ENCODE results near the gene TOR3A. TPM values are rescaled to one million over a fixed set of nuclear protein-coding genes. Genes with fewer than 3 reads are reported as not detected.

TOR3A gene
- total and polyA plus RNA-seq, 2 of the 8 experiments (the other 6 are each of a cell fraction or from before 2014, with no cell fraction given), result 15.3 to 21.4 TPM

DNA sequence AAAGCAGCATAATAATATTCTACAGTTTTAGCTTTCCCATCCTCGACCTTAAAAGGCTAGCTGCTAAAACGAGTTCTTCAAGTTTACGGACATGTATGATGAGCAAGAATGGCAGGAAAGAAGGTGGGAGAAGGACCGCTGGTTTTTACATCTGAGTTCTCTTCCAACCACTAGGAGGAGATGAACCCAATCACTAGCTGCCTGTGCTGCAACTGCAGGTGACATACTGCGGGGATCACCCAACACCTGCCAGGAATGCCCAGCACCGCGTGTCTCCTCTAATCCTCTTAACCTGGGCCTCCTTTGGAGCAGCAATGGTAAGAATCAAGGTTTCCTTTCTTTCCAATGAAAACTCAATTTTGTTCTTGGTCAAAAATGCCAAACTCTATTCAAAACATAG is 23.5 kb downstream of the TOR3A start:
- no peak overlapping the region for H2BK12ac ChIP-seq (ENCODE audit: low read depth, low read length)
- H2BK5ac ChIP-seq (ENCODE audit: low read depth, low read length), result no peak overlapping the region
- no peaks in the 10 kb centered on the region for H3K79me2 ChIP-seq (ENCODE audit: control insufficient read depth in 1 of 2, insufficient read depth in 2 of 2, low read length in 2 of 2)
- H2BK15ac ChIP-seq (ENCODE audit: low read length), result no peak overlapping the region
- H3K18ac ChIP-seq (ENCODE audit: extremely low read depth, low read length), result no peak overlapping the region
- H3K14ac ChIP-seq (ENCODE audit: insufficient read length), result no peak overlapping the region
- H3K4me2 ChIP-seq (ENCODE audit: insufficient read depth in 1 of 2, low read depth in 2 of 2, low read length in 2 of 2), result no peak overlapping the region
- peak in 1 of 2 experiments; percentile 50 for DNase-seq (ENCODE audit: low read depth in 1 of 2, low spot score in 2 of 2)
- FAIRE-seq, result peak; percentile 91
- no peak overlapping the region for H4K91ac ChIP-seq (replicated peaks; ENCODE audit: insufficient read length, low read length)
- no peaks in the 10 kb centered on the region; the same call in 1 of the 2 replicates for H3K23me2 ChIP-seq (ENCODE audit: low read depth, low read length)
- H4K20me1 ChIP-seq (replicated peaks in 1 of 2; ENCODE audit: control insufficient read depth in 1 of 2, insufficient read depth in 2 of 2, low read length in 2 of 2), result no peaks in the 10 kb centered on the region
- H2AFZ ChIP-seq (ENCODE audit: low read length), result no peak overlapping the region
- no peak overlapping the region for H3K56ac ChIP-seq (replicated peaks; ENCODE audit: insufficient read length, low read depth, low read length)
- H3K36me3 ChIP-seq (ENCODE audit: control insufficient read depth in 2 of 4, insufficient read depth in 4 of 4, low read length in 3 of 4), result peaks cover under 1 to 23% (median 15%) of the 10 kb centered on the region in 4 experiments; a peak in 7 of 8 replicates
- no peak overlapping the region for H4K5ac ChIP-seq (ENCODE audit: insufficient read length, low read depth, low read length)
- H3K27me3 ChIP-seq (replicated peaks in 1 of 4; ENCODE audit: control insufficient read depth in 3 of 4, extremely low read depth in 1 of 4, insufficient read depth in 3 of 4, low read length in 3 of 4), result no peaks in the 10 kb centered on the region
- H3K79me1 ChIP-seq (ENCODE audit: low read depth, low read length), result no peaks in the 10 kb centered on the region
- H3K23ac ChIP-seq (ENCODE audit: insufficient read length), result no peak overlapping the region
- H3K27ac ChIP-seq (ENCODE audit: low read depth, low read length), result no peak overlapping the region
- H2BK120ac ChIP-seq (replicated peaks; ENCODE audit: low read depth, low read length), result no peak overlapping the region
- no peak overlapping the region; the same call in 1 of the 2 replicates for H4K8ac ChIP-seq (ENCODE audit: extremely low read depth, insufficient read depth, low read length)
- 41% methylated on average over 7 of the region's 7 CpGs; no CpG with 5 or more reads in 1 of the 2 experiments for WGBS, 2 experiments (ENCODE audit: extremely low coverage in 1 of 2, insufficient coverage in 1 of 2, insufficient read length in 1 of 2, insufficient replicate concordance in 2 of 2, low coverage in 1 of 2, low lambda C conversion rate in 2 of 2, missing lambda C conversion rate in 1 of 2)
- no peak overlapping the region for H3K4ac ChIP-seq (replicated peaks; ENCODE audit: insufficient read length, low read depth, low read length)
- H2AK5ac ChIP-seq (ENCODE audit: low read depth, low read length), result no peak overlapping the region
- H3K4me1 ChIP-seq (replicated peaks in 1 of 4; ENCODE audit: control insufficient read depth in 3 of 4, insufficient read depth in 4 of 4, low read length in 3 of 4), result no peaks in the 10 kb centered on the region
- CTCF ChIA-PET (ENCODE audit: partially characterized antibody), result interaction anchor here (0.7 to 4.9 kb wide), 24 partner anchors 10 to 270 kb away, joined by 3 to 41 read pairs (median 4); partner anchors contain the start of gene TOR3A
- no peak overlapping the region for H2BK20ac ChIP-seq (ENCODE audit: low read length)
- H3K9ac ChIP-seq (replicated peaks in 1 of 4; ENCODE audit: extremely low read depth in 1 of 4, low read depth in 3 of 4, low read length in 3 of 4), result no peak overlapping the region
- H3K9me3 ChIP-seq (ENCODE audit: insufficient read depth in 2 of 2, low read depth in 1 of 2, low read length in 1 of 2), result no peaks in the 10 kb centered on the region
- POLR2A ChIA-PET (ENCODE audit: partially characterized antibody), result interaction anchor here (1.0 kb wide), 1 partner anchor 24 kb away, joined by 3 read pairs; no protein-coding TSS in a partner anchor
- no peak overlapping the region for H3K4me3 ChIP-seq (ENCODE audit: extremely low read depth in 1 of 4, insufficient read depth in 2 of 4, low read depth in 3 of 4, low read length in 4 of 4)
- TF ChIP-seq, protein P1, sequence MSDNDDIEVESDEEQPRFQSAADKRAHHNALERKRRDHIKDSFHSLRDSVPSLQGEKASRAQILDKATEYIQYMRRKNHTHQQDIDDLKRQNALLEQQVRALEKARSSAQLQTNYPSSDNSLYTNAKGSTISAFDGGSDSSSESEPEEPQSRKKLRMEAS (IDR thresholded peaks at IDR 0.05), result peak; percentile 84
- TF ChIP-seq, protein P2, sequence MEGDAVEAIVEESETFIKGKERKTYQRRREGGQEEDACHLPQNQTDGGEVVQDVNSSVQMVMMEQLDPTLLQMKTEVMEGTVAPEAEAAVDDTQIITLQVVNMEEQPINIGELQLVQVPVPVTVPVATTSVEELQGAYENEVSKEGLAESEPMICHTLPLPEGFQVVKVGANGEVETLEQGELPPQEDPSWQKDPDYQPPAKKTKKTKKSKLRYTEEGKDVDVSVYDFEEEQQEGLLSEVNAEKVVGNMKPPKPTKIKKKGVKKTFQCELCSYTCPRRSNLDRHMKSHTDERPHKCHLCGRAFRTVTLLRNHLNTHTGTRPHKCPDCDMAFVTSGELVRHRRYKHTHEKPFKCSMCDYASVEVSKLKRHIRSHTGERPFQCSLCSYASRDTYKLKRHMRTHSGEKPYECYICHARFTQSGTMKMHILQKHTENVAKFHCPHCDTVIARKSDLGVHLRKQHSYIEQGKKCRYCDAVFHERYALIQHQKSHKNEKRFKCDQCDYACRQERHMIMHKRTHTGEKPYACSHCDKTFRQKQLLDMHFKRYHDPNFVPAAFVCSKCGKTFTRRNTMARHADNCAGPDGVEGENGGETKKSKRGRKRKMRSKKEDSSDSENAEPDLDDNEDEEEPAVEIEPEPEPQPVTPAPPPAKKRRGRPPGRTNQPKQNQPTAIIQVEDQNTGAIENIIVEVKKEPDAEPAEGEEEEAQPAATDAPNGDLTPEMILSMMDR (IDR thresholded peaks at IDR 0.05; ENCODE audit: control extremely low read depth in 1 of 3, insufficient read depth in 1 of 3, low read depth in 1 of 3, low read length in 3 of 3), result peak; percentile 55 to 90 (median 84)
- TF ChIP-seq SIN3A (conservative IDR thresholded peaks at IDR 0.05 in 1 of 2, IDR thresholded peaks at IDR 0.05 in 1 of 2; ENCODE audit: low read depth in 1 of 2, low read length in 2 of 2) (peak; percentile 67; a peak in 1 of 4 replicates), TAF1 (IDR thresholded peaks at IDR 0.05; ENCODE audit: low read depth, low read length) (no peak), TEAD4 (IDR thresholded peaks at IDR 0.05; ENCODE audit: low read depth, low read length) (peak; percentile 87), TCF12 (IDR thresholded peaks at IDR 0.05; ENCODE audit: low read depth, low read length) (peak; percentile 81; the same call in 1 of the 2 replicates), BRCA1 (IDR thresholded peaks at IDR 0.05; ENCODE audit: low read depth, low read length) (no peak), CEBPB (IDR thresholded peaks at IDR 0.05; ENCODE audit: low read depth, low read length) (0 out of 2 replicates have a peak, but pooled peaks have one; percentile 21)
- TF ChIP-seq, protein P3, sequence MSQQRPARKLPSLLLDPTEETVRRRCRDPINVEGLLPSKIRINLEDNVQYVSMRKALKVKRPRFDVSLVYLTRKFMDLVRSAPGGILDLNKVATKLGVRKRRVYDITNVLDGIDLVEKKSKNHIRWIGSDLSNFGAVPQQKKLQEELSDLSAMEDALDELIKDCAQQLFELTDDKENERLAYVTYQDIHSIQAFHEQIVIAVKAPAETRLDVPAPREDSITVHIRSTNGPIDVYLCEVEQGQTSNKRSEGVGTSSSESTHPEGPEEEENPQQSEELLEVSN (IDR thresholded peaks at IDR 0.05), result peak; percentile 30; the same call in 1 of the 2 replicates

Data from H1 (cell line).